LHCN-M2 (cell line): Measurements from ENCODE around the gene RAB2B. TPM values are rescaled to one million over a fixed set of nuclear protein-coding genes. Genes with fewer than 3 reads are reported as not detected.

Experiments used
- DNase-seq: peaks from one replicate; pipeline ENCODE4 v3.0.0-alpha.2; 2012; ENCODE audit warnings: low read depth
- polyA plus RNA-seq: library from polyadenylated mRNA; unstranded; fragments of >200 nt; gene quantifications from one replicate; pipeline ENCODE4 v1.2.1, GENCODE V29; 2012; ENCODE audit warnings: missing spikeins
- total RNA-seq: library from RNA; depleted of rRNA; stranded (reverse); fragments of >200 nt; gene quantifications from 2 replicates; pipeline ENCODE4 v1.2.3, GENCODE V29; 2014; rRNA removed

The RAB2B gene
- total RNA-seq, result 36.5 and 39.9 TPM in 2 replicates
- 15.5 TPM for polyA plus RNA-seq

GRCh38 chr14:21476925-21477681 lies at the start of gene RAB2B, which contains the start of gene TOX4:
Gene RAB2B (minus strand): TSS chr14:21476959. CDS start chr14:21476872, 87 bp downstream.
Gene TOX4 (plus strand): TSS chr14:21477195. CDS start chr14:21477279, 84 bp downstream.
- peak; percentile 98 for DNase-seq

DNA sequence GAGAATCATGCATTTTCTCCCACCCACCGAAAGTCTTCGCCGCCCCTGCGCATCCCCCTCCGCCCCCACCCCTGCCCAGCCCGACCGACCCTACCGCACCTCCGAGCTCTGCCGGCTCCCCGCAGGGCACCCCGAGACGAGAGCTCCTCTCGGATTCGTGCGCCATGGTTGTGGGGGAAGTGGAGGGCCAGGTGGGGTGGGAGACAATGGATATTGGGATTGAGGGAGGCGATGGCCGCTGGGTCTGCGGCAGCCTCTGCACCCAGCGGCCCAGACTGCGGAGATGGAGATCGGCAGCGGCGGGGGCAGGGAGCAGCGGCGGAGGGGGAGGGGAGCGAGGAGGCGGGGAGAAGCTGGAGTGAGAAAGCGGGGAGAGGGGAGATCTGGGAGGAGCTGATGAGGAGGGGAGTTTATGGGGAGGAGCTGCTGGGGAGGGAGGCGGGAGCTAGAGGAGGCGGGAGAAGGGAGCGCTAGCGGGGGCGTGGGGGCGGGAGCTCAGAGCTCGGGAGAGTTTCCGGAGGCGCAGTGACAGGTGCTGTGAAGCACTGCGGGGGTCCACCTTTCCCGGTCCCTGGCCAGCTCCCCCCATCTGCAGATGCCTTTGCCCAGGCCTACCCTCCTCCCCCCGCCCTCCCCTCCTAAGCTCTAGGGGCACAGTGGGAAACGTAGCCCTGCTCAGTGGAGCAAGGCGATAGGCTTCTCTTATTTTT lies 49.4 kb upstream of the RAB2B start, which contains the start of gene SALL2:
Gene SALL2 (minus strand): TSS at position 385 of the 710 bp plus-strand sequence. CDS start 219 bp downstream, at position 166.
- DNase-seq, result peak; percentile 41

DNA sequence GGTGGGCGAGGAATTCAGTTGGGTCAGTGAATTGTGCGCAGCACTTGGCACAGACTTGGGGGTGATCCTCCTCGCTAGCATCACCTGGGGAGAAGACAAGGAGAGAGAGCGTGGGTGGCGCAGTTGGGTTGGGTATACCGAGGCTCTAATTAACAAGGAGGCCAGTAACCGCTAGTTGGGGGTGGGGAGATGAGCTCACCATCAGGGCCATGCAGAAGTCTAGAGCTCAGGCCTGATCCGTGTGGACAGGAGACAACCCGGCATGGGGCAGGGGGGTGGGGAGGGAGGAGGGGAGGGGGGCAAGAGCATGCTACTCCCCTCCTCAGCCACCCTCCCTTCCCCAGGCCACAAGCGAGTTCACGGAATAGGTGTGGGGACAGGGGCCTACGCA lies 48.8 kb upstream of the RAB2B start:
- DNase-seq, result no peak

GRCh38 chr14:21524575-21525490 lies 48.1 kb upstream of the RAB2B start:
- DNase-seq, result no peak

GRCh38 chr14:21523203-21523602 lies 46.4 kb upstream of the RAB2B start:
- DNase-seq, result no peak

GRCh38 chr14:21521501-21521900 lies 44.7 kb upstream of the RAB2B start:
- peak; percentile 42 for DNase-seq

GRCh38 chr14:21520767-21521166 lies 44.0 kb upstream of the RAB2B start:
- DNase-seq, result no peak

DNA sequence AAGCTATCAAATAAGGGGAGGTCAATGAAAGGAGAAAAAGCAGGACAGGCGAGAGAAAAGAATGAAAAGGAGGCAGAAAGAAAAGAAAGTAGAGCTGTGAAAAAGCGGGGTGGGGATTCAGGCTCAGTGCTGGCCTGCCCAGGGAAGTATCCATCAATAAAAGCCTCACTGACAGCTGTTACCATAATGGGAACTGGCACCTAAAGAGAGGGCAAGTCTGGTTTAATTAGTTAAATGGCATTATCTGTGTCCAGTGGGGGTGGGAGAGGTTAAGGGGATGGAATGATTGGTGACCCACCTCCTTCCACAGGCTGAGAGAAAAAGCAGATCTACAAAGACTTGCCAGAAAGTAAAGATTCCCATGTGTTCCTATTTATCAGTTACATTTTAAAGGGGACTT lies 42.0 kb upstream of the RAB2B start:
- DNase-seq, result no peak

DNA sequence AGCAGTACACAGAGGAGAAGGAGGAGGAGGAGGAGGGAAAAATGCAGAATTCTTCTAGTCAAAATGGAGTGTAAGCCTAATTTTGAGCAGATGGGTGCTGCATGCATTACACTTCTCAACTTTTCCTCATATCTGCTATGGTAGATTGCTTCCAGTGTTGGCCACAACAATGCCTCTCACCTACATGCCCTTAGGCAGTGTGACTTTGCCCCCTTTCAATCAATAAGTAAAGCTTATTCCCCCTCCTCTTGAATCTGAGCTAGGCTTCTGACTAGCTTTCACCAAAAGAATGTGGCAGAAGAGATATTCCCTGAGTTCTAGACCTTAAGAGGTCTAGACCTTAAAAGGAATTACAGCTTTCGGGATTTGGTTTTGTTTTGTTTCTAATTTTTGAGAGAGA lies 37.6 kb upstream of the RAB2B start:
- no peak for DNase-seq

- DNase-seq, result peak; percentile 100
Measured at GRCh38 chr14:21510735-21511657, 34.2 kb upstream of the RAB2B start, which contains the start of gene METTL3. Gene METTL3 (minus strand): TSS chr14:21511340. CDS start chr14:21511223, 117 bp downstream.

DNA sequence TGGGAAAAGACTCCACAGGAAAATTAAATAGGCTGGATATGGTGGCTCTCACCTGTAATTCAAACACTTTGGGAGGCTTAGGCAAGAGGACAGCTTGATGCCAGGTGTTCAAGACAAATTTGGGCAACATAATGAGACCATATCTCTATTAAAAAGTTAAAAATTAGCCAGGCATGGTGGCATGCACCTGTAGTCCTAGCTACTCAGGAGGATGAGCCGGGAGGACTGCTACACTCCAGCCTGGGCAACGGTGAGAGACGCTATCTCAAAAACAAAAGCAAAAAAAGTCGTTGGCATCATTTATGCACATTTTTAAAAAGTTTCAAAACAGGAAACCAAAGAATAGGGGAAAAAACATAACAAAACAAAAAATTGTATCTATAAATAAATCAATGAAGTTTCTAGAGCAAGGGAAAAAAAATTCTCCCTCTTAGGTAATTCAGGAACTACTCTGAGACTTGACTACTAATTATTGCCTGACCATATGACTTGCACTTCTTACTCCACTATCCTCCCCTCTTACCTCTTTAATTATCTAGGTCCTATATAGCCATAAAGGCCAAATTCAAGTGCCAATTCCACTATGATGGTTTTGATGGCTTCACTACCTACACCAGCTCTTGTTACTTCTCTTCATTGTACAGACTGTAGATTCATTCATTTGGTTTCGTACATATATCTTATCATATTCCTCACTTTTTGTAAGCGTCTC lies 32.8 kb upstream of the RAB2B start:
- DNase-seq, result no peak

- DNase-seq, result no peak
Measured at GRCh38 chr14:21506557-21506956, 29.8 kb upstream of the RAB2B start.

- DNase-seq, result no peak
Measured at GRCh38 chr14:21505012-21505553, 28.3 kb upstream of the RAB2B start.

- peak; percentile 40 for DNase-seq
Measured at GRCh38 chr14:21503376-21503775, 26.6 kb upstream of the RAB2B start.

- no peak for DNase-seq
Measured at GRCh38 chr14:21501568-21501967, 24.8 kb upstream of the RAB2B start.

- DNase-seq, result peak; percentile 55
Measured at GRCh38 chr14:21498540-21499526, 22.1 kb upstream of the RAB2B start.

DNA sequence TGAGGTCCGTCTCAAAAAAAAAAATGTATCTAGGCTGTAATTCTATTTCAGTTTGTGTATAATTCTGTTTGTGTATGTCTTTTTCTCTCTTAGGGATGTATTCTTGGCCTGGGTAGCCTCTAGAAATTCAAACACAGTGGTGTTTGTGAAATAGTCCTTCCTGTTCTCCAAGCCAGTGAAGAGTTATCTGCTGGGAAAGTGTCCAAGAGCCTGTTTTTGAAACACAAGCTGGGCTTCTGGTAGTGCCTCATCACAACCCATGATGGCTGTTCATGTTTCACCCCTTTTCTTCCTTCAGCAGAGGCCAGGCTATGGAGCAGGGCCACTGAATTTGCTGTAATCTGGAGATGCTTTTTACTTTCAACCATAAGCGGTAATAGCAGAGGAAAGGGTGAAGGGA lies 19.7 kb upstream of the RAB2B start:
- DNase-seq, result no peak
